Activated T-helper 1 cell treated with anti-CD3 and anti-CD28 coated beads, Interleukin-12 subunit alpha, Interleukin-12 subunit beta, Interleukin-2, Interleukin-4 antibody, amounts not matched to agents 30 ng/mL and 10 ng/mL and 1 ng/mL, durations not matched to agents 14 hours and 24 hours and 36 hours (primary cell): ENCODE data around the gene FOXP1. TPM values are rescaled to one million over a fixed set of nuclear protein-coding genes. Genes with fewer than 3 reads are reported as not detected.

Source experiments
- DNase-seq: peaks from one replicate; pipeline ENCODE4 v3.0.0; 2021; ENCODE audit warnings: low spot score
- H3K27ac Mint-ChIP-seq: one replicate; pipeline ENCODE4 v1.8.0; 2021; ENCODE audit warnings: mild to moderate bottlenecking, mixed read lengths
- H3K27me3 Mint-ChIP-seq: one replicate; pipeline ENCODE4 v1.8.0; 2022; ENCODE audit warnings: mild to moderate bottlenecking, moderate library complexity, mixed read lengths; ENCODE audit not compliant: insufficient read depth
- H3K36me3 Mint-ChIP-seq: one replicate; pipeline ENCODE4 v1.8.0; 2021; ENCODE audit warnings: low read depth, mixed read lengths
- H3K4me1 Mint-ChIP-seq: one replicate; pipeline ENCODE4 v1.8.0; 2021; ENCODE audit warnings: low read depth, mixed read lengths
- H3K4me3 Mint-ChIP-seq: one replicate; pipeline ENCODE4 v1.8.0; 2021; ENCODE audit warnings: mild to moderate bottlenecking, moderate library complexity, mixed read lengths
- H3K9me3 Mint-ChIP-seq: one replicate; pipeline ENCODE4 v1.8.0; 2021; ENCODE audit warnings: mixed read lengths
- intact Hi-C: fragments of 100-400 bp; cut with micrococcal nuclease; formaldehyde crosslinking; loops from one replicate; pipeline ENCODE4 v1.15.1; 2024
- total RNA-seq: library from RNA; stranded (reverse); gene quantifications from 2 replicates; pipeline ENCODE4 v1.2.3, GENCODE V29; 2022

The FOXP1 gene
- total RNA-seq, 1 donor from 2014 or later = 97.6 TPM

- Mint-ChIP-seq H3K4me1 (peaks cover 19% of the 10 kb centered on the region), H3K4me3 (no peak overlapping the region), H3K27ac (no peak overlapping the region), H3K36me3 (no peaks in the 10 kb centered on the region), H3K9me3 (no peaks in the 10 kb centered on the region), H3K27me3 (peaks cover 29% of the 10 kb centered on the region)
- DNase-seq = no peak
- intact Hi-C loops = loop anchor here (1.0 to 5.0 kb wide), 4 partner anchors 132 to 228 kb away; partner anchors contain the start of gene FOXP1
Measured at GRCh38 chr3:71358243-71358642, 225.3 kb downstream of the FOXP1 start.

- Mint-ChIP-seq H3K9me3 (no peaks in the 10 kb centered on the region), H3K27me3 (peaks cover 37% of the 10 kb centered on the region), H3K4me1 (peaks cover 19% of the 10 kb centered on the region), H3K4me3 (no peak overlapping the region), H3K27ac (no peak overlapping the region), H3K36me3 (no peaks in the 10 kb centered on the region)
- intact Hi-C loops = loop anchor here (5.0 kb wide), 1 partner anchor 136 kb away; no protein-coding TSS in a partner anchor
- DNase-seq = no peak
Measured at GRCh38 chr3:71356265-71356664, 227.3 kb downstream of the FOXP1 start.

- intact Hi-C loops = loop anchor here (5.0 kb wide), 1 partner anchor 136 kb away; no protein-coding TSS in a partner anchor
- peaks cover 16% of the 10 kb centered on the region for H3K4me1 Mint-ChIP-seq
- H3K27me3 Mint-ChIP-seq = peaks cover 37% of the 10 kb centered on the region
- H3K27ac Mint-ChIP-seq = no peak overlapping the region
- DNase-seq = no peak
- H3K36me3 Mint-ChIP-seq = no peaks in the 10 kb centered on the region
- no peak overlapping the region for H3K4me3 Mint-ChIP-seq
- H3K9me3 Mint-ChIP-seq = no peaks in the 10 kb centered on the region
Measured at GRCh38 chr3:71355862-71356261, 227.7 kb downstream of the FOXP1 start.

- no peak for DNase-seq
- H3K4me3 Mint-ChIP-seq = no peak overlapping the region
- intact Hi-C loops = loop anchor here (5.0 kb wide), 1 partner anchor 137 kb away; no protein-coding TSS in a partner anchor
- H3K27ac Mint-ChIP-seq = no peak overlapping the region
- H3K9me3 Mint-ChIP-seq = no peaks in the 10 kb centered on the region
- H3K36me3 Mint-ChIP-seq = no peaks in the 10 kb centered on the region
- peaks cover 39% of the 10 kb centered on the region for H3K27me3 Mint-ChIP-seq
- H3K4me1 Mint-ChIP-seq = peaks cover 8% of the 10 kb centered on the region
Measured at GRCh38 chr3:71355037-71355436, 228.5 kb downstream of the FOXP1 start.

- no peak overlapping the region for H3K4me3 Mint-ChIP-seq
- H3K4me1 Mint-ChIP-seq = no peaks in the 10 kb centered on the region
- no peaks in the 10 kb centered on the region for H3K9me3 Mint-ChIP-seq
- H3K27ac Mint-ChIP-seq = no peak overlapping the region
- no peak for DNase-seq
- intact Hi-C loops = no loop called here
- H3K36me3 Mint-ChIP-seq = no peaks in the 10 kb centered on the region
- peaks cover 47% of the 10 kb centered on the region for H3K27me3 Mint-ChIP-seq
Measured at GRCh38 chr3:71351403-71352149, 232.0 kb downstream of the FOXP1 start.

- Mint-ChIP-seq H3K27ac (no peak overlapping the region), H3K4me1 (no peaks in the 10 kb centered on the region), H3K27me3 (peaks cover 45% of the 10 kb centered on the region), H3K36me3 (no peaks in the 10 kb centered on the region), H3K9me3 (no peaks in the 10 kb centered on the region), H3K4me3 (no peak overlapping the region)
- intact Hi-C loops = no loop called here
- no peak for DNase-seq
Measured at GRCh38 chr3:71350998-71351397, 232.5 kb downstream of the FOXP1 start.

GRCh38 chr3:71348831-71349230 lies 234.7 kb downstream of the FOXP1 start:
- Mint-ChIP-seq H3K4me1 (no peaks in the 10 kb centered on the region), H3K4me3 (no peak overlapping the region), H3K36me3 (no peaks in the 10 kb centered on the region), H3K9me3 (no peaks in the 10 kb centered on the region), H3K27ac (no peak overlapping the region), H3K27me3 (peaks cover 38% of the 10 kb centered on the region)
- intact Hi-C loops = no loop called here
- no peak for DNase-seq

GRCh38 chr3:71348001-71348632 lies 235.4 kb downstream of the FOXP1 start:
- H3K27me3 Mint-ChIP-seq = peaks cover 33% of the 10 kb centered on the region
- H3K9me3 Mint-ChIP-seq = no peaks in the 10 kb centered on the region
- H3K36me3 Mint-ChIP-seq = no peaks in the 10 kb centered on the region
- no peak overlapping the region for H3K27ac Mint-ChIP-seq
- no peaks in the 10 kb centered on the region for H3K4me1 Mint-ChIP-seq
- intact Hi-C loops = no loop called here
- H3K4me3 Mint-ChIP-seq = no peak overlapping the region
- no peak for DNase-seq

GRCh38 chr3:71346061-71346460 lies 237.5 kb downstream of the FOXP1 start:
- Mint-ChIP-seq H3K9me3 (peaks cover 3% of the 10 kb centered on the region), H3K27ac (no peak overlapping the region), H3K4me1 (no peaks in the 10 kb centered on the region)

GRCh38 chr3:71345429-71346040 lies 238.0 kb downstream of the FOXP1 start:
- peaks cover 3% of the 10 kb centered on the region for H3K36me3 Mint-ChIP-seq
- H3K9me3 Mint-ChIP-seq = peaks cover 8% of the 10 kb centered on the region
- no peak overlapping the region for H3K4me3 Mint-ChIP-seq
- H3K27me3 Mint-ChIP-seq = peaks cover 23% of the 10 kb centered on the region
- no peak overlapping the region for H3K27ac Mint-ChIP-seq
- H3K4me1 Mint-ChIP-seq = no peaks in the 10 kb centered on the region
- DNase-seq = no peak
- intact Hi-C loops = no loop called here

More at GRCh38 chr3:71346061-71346460, 237.5 kb downstream of the FOXP1 start:
- Mint-ChIP-seq H3K36me3 (peaks cover 3% of the 10 kb centered on the region), H3K27me3 (peaks cover 21% of the 10 kb centered on the region), H3K4me3 (no peak overlapping the region)
- intact Hi-C loops = no loop called here
- DNase-seq = no peak

GRCh38 chr3:71341721-71342120 lies 241.8 kb downstream of the FOXP1 start:
- Mint-ChIP-seq H3K27me3 (peaks cover 8% of the 10 kb centered on the region), H3K36me3 (peaks cover 3% of the 10 kb centered on the region), H3K4me1 (no peaks in the 10 kb centered on the region), H3K4me3 (no peak overlapping the region), H3K27ac (no peak overlapping the region), H3K9me3 (peaks cover 8% of the 10 kb centered on the region)
- intact Hi-C loops = no loop called here
- DNase-seq = no peak

GRCh38 chr3:71339049-71339448 lies 244.5 kb downstream of the FOXP1 start:
- H3K9me3 Mint-ChIP-seq = peaks cover 8% of the 10 kb centered on the region
- peaks cover 3% of the 10 kb centered on the region for H3K36me3 Mint-ChIP-seq
- intact Hi-C loops = no loop called here
- DNase-seq = no peak
- H3K4me3 Mint-ChIP-seq = no peak overlapping the region
- no peak overlapping the region for H3K27ac Mint-ChIP-seq
- H3K27me3 Mint-ChIP-seq = peaks cover 5% of the 10 kb centered on the region
- no peaks in the 10 kb centered on the region for H3K4me1 Mint-ChIP-seq

- peaks cover 5% of the 10 kb centered on the region for H3K9me3 Mint-ChIP-seq
- no peak for DNase-seq
- H3K36me3 Mint-ChIP-seq = no peaks in the 10 kb centered on the region
- H3K4me3 Mint-ChIP-seq = no peak overlapping the region
- no peaks in the 10 kb centered on the region for H3K4me1 Mint-ChIP-seq
- intact Hi-C loops = no loop called here
- peaks cover 1% of the 10 kb centered on the region for H3K27me3 Mint-ChIP-seq
- H3K27ac Mint-ChIP-seq = no peak overlapping the region
Measured at GRCh38 chr3:71332813-71333212, 250.7 kb downstream of the FOXP1 start.
